Activated T-helper 2 cell treated with anti-CD3 and anti-CD28 coated beads, Interferon-gamma antibody, Interleukin-2, Interleukin-4, amounts not matched to agents 10 μg/mL and 5 μg/mL and 100 μg/mL, durations not matched to agents 14 hours and 24 hours and 36 hours (primary cell): ENCODE results near the gene ZNF775. TPM values are rescaled to one million over a fixed set of nuclear protein-coding genes. Genes with fewer than 3 reads are reported as not detected.
A peak's percentile ranks its signal among the peaks of the same experiment; 100 is the strongest.
"Not testable (repeated sequence)": the region's sequence is repeated elsewhere in the genome, so short reads cannot be mapped to it uniquely, and the experiment has no call there.

Experiments used
- DNase-seq: peaks from one replicate; pipeline ENCODE4 v3.0.0; 2021; ENCODE audit warnings: low spot score
- H3K27ac Mint-ChIP-seq: one replicate; pipeline ENCODE4 v1.8.0; 2021; ENCODE audit warnings: mixed read lengths
- H3K27me3 Mint-ChIP-seq: one replicate; pipeline ENCODE4 v1.8.0; 2021; ENCODE audit warnings: low read depth, mixed read lengths
- H3K36me3 Mint-ChIP-seq: one replicate; pipeline ENCODE4 v1.8.0; 2021; ENCODE audit warnings: low read depth, mixed read lengths
- H3K4me1 Mint-ChIP-seq: one replicate; pipeline ENCODE4 v1.8.0; 2021; ENCODE audit warnings: low read depth, mixed read lengths
- H3K4me3 Mint-ChIP-seq: one replicate; pipeline ENCODE4 v1.8.0; 2021; ENCODE audit warnings: low read depth, mild to moderate bottlenecking, moderate library complexity, mixed read lengths
- H3K9me3 Mint-ChIP-seq: one replicate; pipeline ENCODE4 v1.8.0; 2021; ENCODE audit warnings: mixed read lengths
- intact Hi-C: fragments of 100-400 bp; cut with micrococcal nuclease; formaldehyde crosslinking; loops from one replicate; pipeline ENCODE4 v1.15.1; 2023
- total RNA-seq: library from RNA; stranded (reverse); gene quantifications from 2 replicates; pipeline ENCODE4 v1.2.3, GENCODE V29; 2022

Gene ZNF775
- total RNA-seq, 1 donor from 2014 or later, result 4.5 TPM

DNA sequence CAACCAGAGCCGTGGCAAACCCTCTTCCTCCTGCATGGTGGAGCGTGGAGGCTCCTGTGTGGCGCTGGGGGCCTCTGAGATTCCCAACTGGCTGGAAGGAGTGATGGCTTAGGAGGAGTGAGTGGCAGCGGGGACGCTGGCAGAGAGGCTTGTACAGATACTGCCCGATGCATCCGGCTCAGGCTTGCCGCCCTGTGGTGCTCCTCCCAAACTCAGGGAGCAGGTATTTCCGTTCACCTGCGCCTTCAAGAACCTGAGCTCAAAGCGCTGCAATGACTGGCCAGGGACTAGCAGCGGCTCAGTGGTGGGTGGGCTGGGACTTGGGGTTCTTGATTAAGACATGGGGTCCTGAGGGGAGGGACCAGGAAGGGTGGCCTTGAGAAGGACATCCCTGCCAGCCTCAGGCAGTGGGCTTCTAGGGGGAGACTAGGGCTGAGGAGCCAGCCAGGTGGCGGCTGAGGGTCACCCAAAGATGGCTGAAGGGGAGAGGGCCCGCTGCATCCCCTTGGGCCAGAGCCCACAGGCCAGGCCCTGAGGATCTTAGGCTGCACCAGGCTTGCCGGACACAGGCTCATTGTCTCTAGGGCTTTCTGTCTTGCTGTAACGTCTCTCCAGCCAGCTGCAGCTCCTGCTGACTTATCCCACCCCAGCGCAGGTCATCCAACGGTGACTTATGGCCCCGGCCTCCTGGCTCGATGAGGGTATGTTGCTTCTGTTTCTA is 3.2 kb downstream of the ZNF775 start:
- intact Hi-C loops, result no loop called here
- Mint-ChIP-seq H3K27ac (no peak overlapping the region), H3K9me3 (no peaks in the 10 kb centered on the region), H3K4me1 (peaks cover 30% of the 10 kb centered on the region), H3K36me3 (peaks cover 17% of the 10 kb centered on the region), H3K4me3 (no peak overlapping the region), H3K27me3 (no peaks in the 10 kb centered on the region)
- DNase-seq, result no peak

DNA sequence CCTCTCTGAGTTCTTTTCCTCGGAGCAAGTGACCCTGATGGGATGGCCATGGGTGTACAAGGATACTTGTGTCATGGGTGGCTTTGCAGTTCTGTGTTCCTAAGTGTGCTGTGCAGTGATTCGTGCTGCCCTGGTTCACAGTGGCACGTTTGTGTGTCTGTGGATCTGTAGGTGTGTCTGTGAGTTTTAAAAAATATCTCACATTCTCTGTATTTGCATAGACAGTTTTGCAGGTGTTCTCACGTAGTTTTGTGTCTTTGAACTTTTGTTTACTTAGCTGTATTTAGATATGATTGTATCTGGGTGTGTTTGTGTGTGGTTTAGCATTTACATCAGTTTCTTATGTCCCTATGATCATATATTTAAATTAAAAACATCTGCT is 3.7 kb downstream of the ZNF775 start:
- Mint-ChIP-seq H3K27ac (no peak overlapping the region), H3K9me3 (no peaks in the 10 kb centered on the region), H3K27me3 (no peaks in the 10 kb centered on the region), H3K36me3 (peaks cover 17% of the 10 kb centered on the region), H3K4me3 (no peak overlapping the region), H3K4me1 (peaks cover 24% of the 10 kb centered on the region)
- intact Hi-C loops, result no loop called here
- no peak for DNase-seq

DNA sequence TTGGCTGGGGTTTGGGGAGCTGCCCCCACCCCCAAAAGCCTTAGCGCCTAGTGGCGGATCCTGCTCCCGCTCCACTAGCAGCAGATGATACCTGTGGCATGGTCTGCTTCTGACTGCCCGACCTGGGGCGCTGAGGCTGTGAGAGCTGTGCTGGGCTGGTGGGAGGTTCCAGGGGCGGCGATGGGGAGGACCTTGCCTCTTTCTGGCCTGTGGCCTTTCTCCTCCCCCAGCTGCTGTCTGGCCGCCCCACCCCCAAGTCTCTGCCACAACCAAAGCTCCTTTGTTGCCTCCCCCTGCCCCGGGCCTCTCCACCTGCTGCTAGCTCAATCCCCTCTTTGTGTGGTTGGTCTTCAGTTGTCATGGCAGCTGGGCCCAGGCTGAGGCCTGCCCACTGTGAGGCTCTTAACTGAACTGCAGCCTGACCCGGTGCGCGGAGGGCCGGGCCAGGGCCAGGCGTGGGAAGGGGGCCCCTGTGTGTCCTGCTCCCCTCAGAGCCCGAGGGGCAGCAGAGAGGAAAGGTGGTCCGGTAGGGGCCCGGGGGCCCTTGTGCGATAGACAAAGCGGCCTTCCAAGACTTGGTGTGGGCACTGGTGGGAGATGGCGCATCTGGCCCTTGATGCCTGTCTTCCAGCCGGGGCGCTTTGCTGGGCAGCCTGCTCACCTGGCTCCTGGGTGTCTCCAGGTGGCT is 4.7 kb downstream of the ZNF775 start:
- no peaks in the 10 kb centered on the region for H3K9me3 Mint-ChIP-seq
- H3K36me3 Mint-ChIP-seq, result peaks cover 17% of the 10 kb centered on the region
- peaks cover 19% of the 10 kb centered on the region for H3K4me1 Mint-ChIP-seq
- intact Hi-C loops, result no loop called here
- no peaks in the 10 kb centered on the region for H3K27me3 Mint-ChIP-seq
- no peak overlapping the region for H3K27ac Mint-ChIP-seq
- no peak for DNase-seq
- H3K4me3 Mint-ChIP-seq, result no peak overlapping the region

DNA sequence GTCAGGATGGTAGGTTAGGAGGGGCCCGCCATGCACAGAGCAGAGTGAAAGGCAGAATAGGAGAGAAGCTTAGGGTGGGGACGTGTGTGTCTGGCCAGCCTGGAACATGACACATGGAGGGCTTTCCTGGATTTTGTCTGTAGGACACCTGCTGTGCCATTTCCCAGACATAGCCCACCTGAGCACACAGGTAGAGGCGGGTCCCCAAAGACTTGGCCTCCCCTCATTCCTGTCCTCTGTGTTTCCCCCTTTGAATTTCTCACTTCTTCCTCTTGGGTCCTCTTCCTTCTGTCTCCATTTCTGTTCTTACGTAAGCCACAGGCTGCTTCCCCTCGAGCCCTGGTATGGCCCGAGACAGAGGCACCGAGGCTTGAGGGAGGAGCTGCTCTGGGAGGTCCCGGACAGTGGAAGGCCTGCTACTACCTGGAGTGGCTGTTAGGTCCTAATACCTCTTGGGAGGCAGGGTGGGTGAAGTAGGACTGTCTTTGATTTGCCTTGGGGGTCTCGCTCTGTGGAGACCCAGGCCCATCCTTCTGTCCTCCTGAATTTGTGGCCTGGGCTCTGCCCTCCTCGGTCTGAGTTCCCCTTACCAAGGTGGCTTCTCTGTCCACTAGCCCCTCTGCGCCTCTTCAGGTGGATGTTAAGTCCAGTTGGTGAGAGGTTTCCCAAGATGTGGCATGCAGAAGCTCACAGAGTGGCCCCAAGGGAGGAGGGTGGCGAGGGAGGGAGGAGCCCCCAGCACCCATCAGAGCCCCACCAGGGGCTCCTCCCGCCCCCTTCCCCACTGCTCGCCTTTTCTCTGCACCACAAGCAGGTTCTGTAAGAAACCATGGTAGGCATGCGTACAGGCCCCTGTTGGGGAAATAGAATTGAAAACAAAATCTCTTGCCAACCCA is 5.5 kb downstream of the ZNF775 start:
- Mint-ChIP-seq H3K4me1 (peaks cover 22% of the 10 kb centered on the region), H3K4me3 (no peak overlapping the region), H3K9me3 (no peaks in the 10 kb centered on the region), H3K27ac (no peak overlapping the region), H3K36me3 (peaks cover 17% of the 10 kb centered on the region), H3K27me3 (no peaks in the 10 kb centered on the region)
- DNase-seq, result no peak
- intact Hi-C loops, result no loop called here

DNA sequence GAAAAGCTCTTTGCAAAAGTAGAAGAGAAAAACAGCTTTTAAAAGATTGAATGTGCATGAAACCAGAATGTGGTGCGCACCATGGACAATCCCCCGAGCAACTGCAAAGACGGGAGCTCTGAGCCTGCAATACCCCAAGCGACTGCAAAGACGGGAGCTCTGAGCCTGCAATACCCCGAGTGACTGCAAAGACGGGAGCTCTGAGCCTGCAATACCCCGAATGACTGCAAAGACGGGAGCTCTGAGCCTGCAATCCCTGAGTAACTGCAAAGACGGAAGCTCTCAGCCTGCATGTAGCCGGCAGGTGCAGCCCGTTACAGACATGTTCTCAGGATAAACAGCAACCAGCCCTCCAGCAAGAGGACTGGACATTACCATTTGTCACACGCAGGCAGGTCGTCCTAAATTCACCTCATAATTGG is 6.2 kb downstream of the ZNF775 start:
- intact Hi-C loops, result no loop called here
- peaks cover 17% of the 10 kb centered on the region for H3K36me3 Mint-ChIP-seq
- no peak overlapping the region for H3K4me3 Mint-ChIP-seq
- no peak for DNase-seq
- H3K27me3 Mint-ChIP-seq, result no peaks in the 10 kb centered on the region
- peaks cover 16% of the 10 kb centered on the region for H3K4me1 Mint-ChIP-seq
- no peaks in the 10 kb centered on the region for H3K9me3 Mint-ChIP-seq
- H3K27ac Mint-ChIP-seq, result no peak overlapping the region

DNA sequence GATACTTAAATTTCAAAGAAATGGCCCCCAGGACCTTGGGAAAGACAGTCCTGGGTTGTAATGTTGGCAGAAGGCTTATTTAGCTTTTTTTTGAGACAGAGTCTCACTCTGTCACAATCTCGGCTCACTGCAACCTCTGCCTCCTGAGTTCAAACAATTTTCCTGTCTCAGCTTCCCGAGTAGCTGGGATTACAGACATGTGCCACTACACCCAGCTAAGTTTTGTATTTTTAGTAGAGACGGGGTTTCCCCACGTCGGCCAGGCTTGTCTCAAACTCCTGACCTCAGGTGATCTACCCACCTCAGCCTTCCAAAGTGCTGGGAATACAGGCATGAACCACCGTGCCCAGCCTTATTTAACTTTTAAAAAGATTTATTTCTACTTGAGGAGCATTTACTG is 6.8 kb downstream of the ZNF775 start:
- Mint-ChIP-seq H3K4me1 (peaks cover 14% of the 10 kb centered on the region), H3K36me3 (peaks cover 21% of the 10 kb centered on the region)
- H3K9me3 Mint-ChIP-seq, H3K27ac Mint-ChIP-seq, intact Hi-C loops, DNase-seq, H3K27me3 Mint-ChIP-seq, H3K4me3 Mint-ChIP-seq: not testable (repeated sequence)

DNA sequence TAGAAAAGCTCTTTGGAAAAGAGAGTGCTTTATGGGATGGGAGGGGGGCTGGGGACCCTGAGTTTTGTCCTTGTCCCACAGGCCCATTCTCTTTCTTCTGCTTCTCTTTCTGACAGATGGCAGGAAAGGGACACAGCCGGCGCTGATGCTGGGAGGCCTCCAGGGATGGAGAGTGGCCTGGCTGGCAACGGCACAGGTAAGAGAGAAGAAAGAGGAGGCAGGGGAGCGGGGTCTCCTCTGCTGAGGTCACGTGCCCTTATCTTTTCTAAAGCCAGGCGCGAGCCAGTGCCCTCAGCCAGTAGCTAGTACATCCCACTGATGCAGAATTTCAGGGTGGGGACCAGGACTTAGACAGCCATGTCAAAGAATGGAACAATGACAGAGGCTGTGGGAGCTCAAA is 9.2 kb downstream of the ZNF775 start:
- Mint-ChIP-seq H3K27ac (peak overlapping the region; percentile 42), H3K9me3 (no peaks in the 10 kb centered on the region)

DNA sequence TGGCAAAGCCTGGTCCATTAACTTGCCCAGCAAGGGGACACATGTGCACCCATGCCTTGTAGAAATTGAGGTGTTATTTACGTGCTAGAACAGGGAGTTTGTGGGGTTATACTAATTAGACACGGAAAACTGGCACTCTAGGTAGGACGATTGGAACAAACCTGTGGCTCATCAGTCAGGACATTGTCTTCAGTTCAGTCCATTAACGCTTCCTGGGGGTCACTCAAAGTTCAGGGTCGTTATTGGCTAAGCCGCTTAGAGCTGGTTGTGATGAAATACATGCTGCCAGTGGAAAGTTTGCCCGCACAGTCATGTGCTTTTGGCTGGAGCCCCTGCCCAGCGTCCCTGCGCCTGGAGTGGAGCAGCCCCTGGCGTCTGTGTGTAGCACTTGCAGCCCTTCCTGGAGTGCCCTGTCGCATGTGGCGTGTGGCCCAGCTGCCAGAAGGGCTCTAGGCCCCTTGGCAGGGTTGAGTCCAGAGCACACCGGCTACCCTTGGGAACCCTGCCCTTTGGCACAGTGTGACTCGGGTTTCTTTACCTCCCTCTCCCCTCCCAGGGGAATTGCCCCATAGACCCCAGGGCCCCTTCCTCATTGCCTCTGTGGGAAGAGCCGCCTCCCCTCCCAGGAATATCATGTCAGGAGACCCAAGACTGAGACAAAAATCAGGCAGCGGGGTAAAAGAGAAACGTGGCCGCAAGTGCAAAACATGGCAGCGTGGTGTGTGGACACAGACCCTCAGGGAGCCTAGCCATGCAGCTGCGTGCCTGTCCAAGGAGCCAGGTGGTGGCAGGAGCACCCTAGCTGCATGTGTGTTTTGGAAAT is 9.8 kb downstream of the ZNF775 start:
- Mint-ChIP-seq H3K27ac (peak overlapping the region; percentile 42), H3K9me3 (no peaks in the 10 kb centered on the region), H3K4me3 (no peak overlapping the region), H3K27me3 (no peaks in the 10 kb centered on the region), H3K36me3 (peaks cover 22% of the 10 kb centered on the region), H3K4me1 (peaks cover 9% of the 10 kb centered on the region)
- intact Hi-C loops, result no loop called here
- DNase-seq, result no peak

More for the DNA sequence above, 9.2 kb downstream of the ZNF775 start:
- intact Hi-C loops, result no loop called here
- Mint-ChIP-seq H3K4me3 (no peak overlapping the region), H3K4me1 (peaks cover 9% of the 10 kb centered on the region), H3K36me3 (peaks cover 22% of the 10 kb centered on the region), H3K27me3 (no peaks in the 10 kb centered on the region)
- no peak for DNase-seq

DNA sequence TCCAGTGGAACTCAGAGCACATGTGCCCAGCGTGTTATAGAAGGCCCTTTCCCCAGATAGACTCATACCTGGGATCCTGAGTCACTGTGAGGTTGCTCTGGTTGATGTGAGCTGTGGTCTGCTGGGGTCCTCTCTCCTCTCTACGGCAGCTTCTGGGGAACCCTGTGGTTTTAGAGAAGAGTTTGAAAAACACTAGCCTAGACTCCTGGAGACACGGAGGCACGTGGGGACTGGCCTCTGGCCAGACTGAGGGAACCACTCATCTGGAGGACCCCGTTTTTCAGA is 10.3 kb downstream of the ZNF775 start:
- intact Hi-C loops, result no loop called here
- Mint-ChIP-seq H3K9me3 (no peaks in the 10 kb centered on the region), H3K4me1 (peaks cover 9% of the 10 kb centered on the region), H3K36me3 (peaks cover 24% of the 10 kb centered on the region), H3K27me3 (no peaks in the 10 kb centered on the region), H3K4me3 (no peak overlapping the region), H3K27ac (no peak overlapping the region)
- DNase-seq, result no peak

DNA sequence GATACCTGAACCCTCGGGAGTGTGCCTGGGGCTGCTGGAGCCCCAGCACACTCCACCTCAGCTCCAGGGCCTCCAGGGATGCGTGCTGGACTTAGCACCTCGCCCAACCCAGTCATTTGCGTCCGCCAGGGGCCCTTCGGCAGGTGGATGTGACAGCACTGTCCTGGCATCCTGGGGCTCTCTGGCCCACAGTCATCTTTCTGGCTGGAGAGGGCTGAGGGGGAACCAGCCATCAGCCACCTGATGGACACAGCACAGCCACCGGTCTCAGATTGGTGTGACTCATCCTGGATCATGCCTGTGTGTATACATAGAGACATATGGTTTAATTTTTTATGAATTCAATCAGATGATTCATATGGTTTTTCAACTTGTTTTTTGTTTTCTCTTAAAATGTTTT is 11.1 kb downstream of the ZNF775 start:
- no peaks in the 10 kb centered on the region for H3K27me3 Mint-ChIP-seq
- peaks cover 24% of the 10 kb centered on the region for H3K36me3 Mint-ChIP-seq

DNA sequence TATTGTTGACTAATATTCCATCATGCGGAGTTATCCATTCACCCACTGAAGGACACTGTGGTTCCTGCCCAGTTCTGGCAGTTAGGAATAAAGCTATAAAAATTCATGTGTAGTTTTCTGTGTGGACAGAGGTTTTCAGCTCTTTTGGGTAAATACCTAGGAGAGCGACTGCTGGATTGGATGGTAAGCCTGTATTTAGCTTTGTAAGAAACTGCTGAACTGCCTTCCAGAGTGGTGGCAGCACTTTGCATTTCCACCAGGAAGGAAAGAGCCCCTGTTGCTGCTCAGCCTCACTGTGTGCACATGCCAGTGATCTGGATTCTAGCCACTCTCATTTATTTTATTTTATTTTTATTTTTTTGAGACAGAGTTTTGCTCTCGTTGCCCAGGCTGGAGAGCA is 14.2 kb downstream of the ZNF775 start:
- no peak overlapping the region for H3K4me3 Mint-ChIP-seq
- no peaks in the 10 kb centered on the region for H3K9me3 Mint-ChIP-seq

More for the DNA sequence above, 11.1 kb downstream of the ZNF775 start:
- H3K27ac Mint-ChIP-seq, result no peak overlapping the region
- intact Hi-C loops, result no loop called here
- H3K4me1 Mint-ChIP-seq, result peaks cover 10% of the 10 kb centered on the region
- no peak overlapping the region for H3K4me3 Mint-ChIP-seq
- DNase-seq, result no peak
- H3K9me3 Mint-ChIP-seq, result no peaks in the 10 kb centered on the region

DNA sequence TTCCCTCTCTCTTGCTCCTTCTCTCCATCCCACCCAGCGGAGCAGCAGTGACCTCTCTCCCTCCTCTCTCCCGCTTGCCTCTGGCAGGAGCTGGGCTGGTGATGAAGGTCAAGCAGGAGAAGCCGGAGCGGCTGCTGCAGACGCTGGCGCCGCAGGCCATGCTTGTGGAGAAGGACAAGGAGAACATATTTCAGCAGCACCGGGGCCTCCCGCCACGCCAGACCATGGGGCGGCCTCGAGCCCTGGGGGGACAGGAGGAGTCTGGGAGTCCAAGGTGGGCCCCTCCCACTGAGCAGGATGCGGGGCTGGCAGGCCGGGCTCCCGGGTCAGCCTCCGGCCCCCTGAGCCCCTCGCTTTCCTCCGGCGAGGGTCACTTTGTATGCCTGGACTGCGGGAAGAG is 17.3 kb downstream of the ZNF775 start:
- no peaks in the 10 kb centered on the region for H3K9me3 Mint-ChIP-seq
- peaks cover 20% of the 10 kb centered on the region for H3K4me1 Mint-ChIP-seq
- H3K27ac Mint-ChIP-seq, result no peak overlapping the region
- H3K27me3 Mint-ChIP-seq, result no peaks in the 10 kb centered on the region
- no peak overlapping the region for H3K4me3 Mint-ChIP-seq
- no peak for DNase-seq
- H3K36me3 Mint-ChIP-seq, result peaks cover 9% of the 10 kb centered on the region
- intact Hi-C loops, result no loop called here

More for the DNA sequence above, 14.2 kb downstream of the ZNF775 start:
- intact Hi-C loops, result no loop called here
- Mint-ChIP-seq H3K36me3 (peaks cover 14% of the 10 kb centered on the region), H3K27me3 (no peaks in the 10 kb centered on the region), H3K4me1 (peaks cover 7% of the 10 kb centered on the region), H3K27ac (no peak overlapping the region)
- DNase-seq, result no peak
